Transverse colon (tissue), 4 donors: ENCODE measurements around the gene CDKN2AIP. TPM values are rescaled to one million over a fixed set of nuclear protein-coding genes. Genes with fewer than 3 reads are reported as not detected.

ENCODE experiments used
- DNase-seq: peaks from one replicate; pipeline ENCODE4 v3.0.0-alpha.2; 2019
- H3K27ac ChIP-seq, 4 donors: fragments of 200-600 bp; sonication (generic); 2 replicates each; pipeline ENCODE4 v1.5.1; 2016 to 2018; ENCODE audit warnings: inconsistent platforms in 4 of 4
- H3K27me3 ChIP-seq: fragments of 200-600 bp; sonication (generic); 2 replicates; pipeline ENCODE4 v1.5.1; 2017; ENCODE audit warnings: inconsistent platforms
- H3K36me3 ChIP-seq, 4 donors: fragments of 200-600 bp; sonication (generic); 2 replicates each; pipeline ENCODE4 v1.5.1; 2017 to 2019; ENCODE audit warnings: inconsistent platforms in 4 of 4
- H3K4me1 ChIP-seq, 4 donors: fragments of 200-600 bp; sonication (generic); 2 replicates each; pipeline ENCODE4 v1.5.1; 2017 to 2020; ENCODE audit warnings: inconsistent platforms in 4 of 4
- H3K4me3 ChIP-seq, 4 donors: fragments of 200-600 bp; sonication (generic); 1 replicate in 1 of 4; 2 replicates in 3 of 4; pipeline versions ENCODE4 v1.5.1 to v1.6.1; 2017 to 2019; ENCODE audit warnings: inconsistent platforms in 4 of 4
- H3K9me3 ChIP-seq, 2 donors: fragments of 200-600 bp; sonication (generic); 2 replicates each; pipeline ENCODE4 v1.5.1; 2017 to 2019; ENCODE audit warnings: inconsistent platforms in 2 of 2
- EP300 ChIP-seq: sonication (generic); formaldehyde crosslinking; IDR thresholded peaks from one replicate; pipeline ENCODE4 v1.6.1; 2017; ENCODE audit warnings: antibody characterized with exemption, low read depth
- POLR2A ChIP-seq: fragments of 450-650 bp; IDR thresholded peaks from one replicate; pipeline ENCODE4 v1.6.1; 2016; ENCODE audit warnings: antibody characterized with exemption, mild to moderate bottlenecking, moderate library complexity
- POLR2AphosphoS5 ChIP-seq, 3 donors: sonication (generic); formaldehyde crosslinking; IDR thresholded peaks; one replicate each; pipeline ENCODE4 v1.6.1; 2016; ENCODE audit warnings: antibody characterized with exemption in 3 of 3
- WGBS, 2 donors: methylation state at CpG; one replicate each; pipeline ENCODE4 v1.1.5; 2018; ENCODE audit warnings: low coverage in 1 of 2; 5-methylcytosine and 5-hydroxymethylcytosine counted together
- in situ Hi-C, 4 donors: fragments of 200-750 bp; cut with MboI; loops; one replicate each; pipeline versions ENCODE4 v1.15.0 to v1.15.1; 2017; ENCODE audit warnings: low sequenced_read_pairs in 3 of 4, low pct_ligation_motif_present in 1 of 4, low pct_unique_long_range_greater_than_20kb in 1 of 4
- intact Hi-C: fragments of 100-400 bp; cut with DNase I; formaldehyde crosslinking; loops from one replicate; pipeline ENCODE4 v1.15.1; 2023; ENCODE audit warnings: low total_unique reads
- total RNA-seq, 4 donors: library from RNA; depleted of rRNA; stranded (reverse); fragments of >200 nt; gene quantifications; one replicate each; pipeline ENCODE4 v1.1.0, GENCODE V29; 2016
- TF ChIP-seq, protein P1 (sequence below), 5 experiments: fragments of 200-600 bp in 3 of 5; fragments of 450-650 bp in 2 of 5; sonication (generic) in 3 of 5; IDR thresholded peaks; 1 replicate in 2 of 5; 2 replicates in 3 of 5; pipeline ENCODE4 v1.5.1; 2016 to 2017; ENCODE audit warnings: antibody characterized with exemption in 5 of 5, inconsistent platforms in 3 of 5, mild to moderate bottlenecking in 2 of 5, moderate library complexity in 1 of 5

CDKN2AIP gene
- total RNA-seq, 4 donors from 2014 or later, result 13.9 to 26.2 (median 24.7) TPM

DNA sequence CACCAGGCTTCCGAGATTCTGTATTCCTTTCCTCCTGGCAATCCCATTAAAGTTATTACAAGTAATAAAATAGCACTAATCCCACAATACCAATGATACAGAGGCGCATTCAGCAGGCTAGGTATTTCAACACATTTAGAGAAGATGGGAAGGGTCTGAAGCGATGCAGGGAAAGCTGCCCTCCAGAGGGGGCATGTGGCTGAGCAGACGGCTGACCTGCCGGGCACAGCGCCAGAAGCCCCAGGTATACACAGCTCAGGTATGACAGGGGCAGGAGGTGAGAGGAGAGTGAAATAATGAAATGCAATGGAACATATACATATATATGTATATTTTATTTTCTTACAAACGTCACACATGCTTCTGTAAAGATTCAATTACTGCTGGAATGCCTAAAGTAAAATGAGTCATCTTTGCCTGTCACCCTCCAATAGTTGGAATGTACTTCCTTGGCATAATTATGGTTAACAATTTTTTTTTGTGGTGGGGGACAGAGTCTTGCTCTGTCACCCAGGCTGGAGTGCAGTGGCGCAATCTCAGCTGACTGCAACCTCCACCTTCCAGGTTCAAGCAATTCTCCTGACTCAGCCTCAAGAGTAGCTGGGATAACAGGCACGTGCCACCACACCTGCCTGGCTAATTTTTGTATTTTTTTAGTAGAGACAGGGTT lies 21.3 kb upstream of the CDKN2AIP start:
- no peaks in the 10 kb centered on the region for H3K9me3 ChIP-seq
- H3K36me3 ChIP-seq, result no peaks in the 10 kb centered on the region
- TF ChIP-seq EP300, result no peak
- no peak for TF ChIP-seq POLR2A
- TF ChIP-seq POLR2AphosphoS5 (IDR thresholded peaks at IDR 0.05), result no peak
- TF ChIP-seq, protein P1, sequence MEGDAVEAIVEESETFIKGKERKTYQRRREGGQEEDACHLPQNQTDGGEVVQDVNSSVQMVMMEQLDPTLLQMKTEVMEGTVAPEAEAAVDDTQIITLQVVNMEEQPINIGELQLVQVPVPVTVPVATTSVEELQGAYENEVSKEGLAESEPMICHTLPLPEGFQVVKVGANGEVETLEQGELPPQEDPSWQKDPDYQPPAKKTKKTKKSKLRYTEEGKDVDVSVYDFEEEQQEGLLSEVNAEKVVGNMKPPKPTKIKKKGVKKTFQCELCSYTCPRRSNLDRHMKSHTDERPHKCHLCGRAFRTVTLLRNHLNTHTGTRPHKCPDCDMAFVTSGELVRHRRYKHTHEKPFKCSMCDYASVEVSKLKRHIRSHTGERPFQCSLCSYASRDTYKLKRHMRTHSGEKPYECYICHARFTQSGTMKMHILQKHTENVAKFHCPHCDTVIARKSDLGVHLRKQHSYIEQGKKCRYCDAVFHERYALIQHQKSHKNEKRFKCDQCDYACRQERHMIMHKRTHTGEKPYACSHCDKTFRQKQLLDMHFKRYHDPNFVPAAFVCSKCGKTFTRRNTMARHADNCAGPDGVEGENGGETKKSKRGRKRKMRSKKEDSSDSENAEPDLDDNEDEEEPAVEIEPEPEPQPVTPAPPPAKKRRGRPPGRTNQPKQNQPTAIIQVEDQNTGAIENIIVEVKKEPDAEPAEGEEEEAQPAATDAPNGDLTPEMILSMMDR (IDR thresholded peaks at IDR 0.05), result no peak
- peaks cover 0 to 7% (median 0%) of the 10 kb centered on the region in 4 donors for H3K4me1 ChIP-seq
- DNase-seq, result no peak
- H3K27ac ChIP-seq, result no peak overlapping the region
- 79 to 85% methylated on average over 9 of the region's 9 CpGs for WGBS, 2 donors
- in situ Hi-C loops, result loop anchor here in 1 of 4 donors (25.0 kb wide), 2 partner anchors 361 to 486 kb away; no protein-coding TSS in a partner anchor
- intact Hi-C loops, result no loop called here
- H3K27me3 ChIP-seq, result no peaks in the 10 kb centered on the region
- H3K4me3 ChIP-seq, result no peak overlapping the region

DNA sequence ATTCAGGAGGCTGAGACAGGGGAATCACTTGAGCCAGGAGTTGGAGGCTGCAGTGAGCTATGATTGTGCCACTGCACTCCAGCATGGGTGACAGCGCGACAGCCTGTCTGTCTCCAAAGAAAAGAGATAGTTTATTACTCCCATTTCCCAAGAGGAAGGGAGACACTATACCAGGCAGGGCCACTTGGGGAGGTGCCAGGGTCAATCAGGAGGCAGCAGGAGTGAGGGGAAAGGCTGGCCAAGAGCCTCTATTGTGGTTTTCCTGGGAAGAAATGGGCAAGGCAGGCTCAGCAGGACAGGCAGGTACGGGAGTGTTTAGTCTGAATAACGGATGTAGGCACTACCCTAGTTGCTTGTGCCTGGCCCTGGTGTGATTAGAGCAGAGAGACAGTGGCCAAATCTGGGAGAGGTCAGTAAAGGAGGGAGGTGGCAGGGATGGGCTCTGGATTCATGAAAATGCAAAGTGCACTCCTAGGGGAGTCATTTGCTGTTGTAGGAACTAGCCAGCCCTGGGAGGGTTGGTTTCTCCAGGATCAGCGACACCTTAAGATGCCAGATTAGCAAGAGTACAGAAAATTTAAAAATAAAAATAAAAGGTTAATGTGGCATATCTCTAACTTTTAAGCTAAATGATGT lies 20.2 kb upstream of the CDKN2AIP start:
- 48 to 82% methylated on average over 2 to 5 of the region's 5 CpGs for WGBS, 2 donors
- in situ Hi-C loops, result loop anchor here in 1 of 4 donors (25.0 kb wide), 2 partner anchors 362 to 487 kb away; no protein-coding TSS in a partner anchor
- TF ChIP-seq, protein P1 (IDR thresholded peaks at IDR 0.05), result no peak
- no peak for TF ChIP-seq POLR2A
- no peak for TF ChIP-seq POLR2AphosphoS5 (IDR thresholded peaks at IDR 0.05)
- no peak for TF ChIP-seq EP300

DNA sequence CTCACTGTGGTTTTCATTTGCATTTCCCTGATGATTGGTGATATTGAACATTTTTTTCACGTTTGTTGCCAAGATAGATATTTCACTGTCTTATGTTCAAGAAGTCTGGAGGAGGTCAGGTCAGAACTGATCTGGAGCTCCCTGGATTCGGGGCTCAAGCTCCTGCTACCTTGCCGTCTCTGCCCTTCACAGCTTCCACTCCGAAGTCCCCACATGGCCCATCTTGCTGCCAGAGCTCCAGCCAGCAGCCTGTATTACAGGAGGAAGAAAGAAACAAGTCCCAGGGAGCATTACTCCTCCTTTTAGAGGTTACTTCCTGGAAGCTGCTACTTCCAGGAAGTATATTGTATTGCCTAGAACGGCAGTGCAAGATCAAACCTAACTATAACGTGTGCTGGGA lies 17.9 kb upstream of the CDKN2AIP start:
- WGBS, 2 donors, result 72 to 81% methylated on average over 4 to 6 of the region's 6 CpGs
- TF ChIP-seq POLR2A, result no peak
- Histone ChIP-seq H3K36me3 (no peaks in the 10 kb centered on the region), H3K4me1 (peaks cover 0 to 17% (median 10%) of the 10 kb centered on the region in 4 donors), H3K27ac (no peak overlapping the region), H3K9me3 (no peaks in the 10 kb centered on the region), H3K4me3 (no peak overlapping the region), H3K27me3 (no peaks in the 10 kb centered on the region)
- intact Hi-C loops, result no loop called here
- DNase-seq, result no peak
- in situ Hi-C loops, result no loop called here

More for the DNA sequence above, 20.2 kb upstream of the CDKN2AIP start:
- Histone ChIP-seq H3K9me3 (no peaks in the 10 kb centered on the region), H3K4me3 (no peak overlapping the region), H3K27me3 (no peaks in the 10 kb centered on the region), H3K4me1 (peaks cover 0 to 7% (median 0%) of the 10 kb centered on the region in 4 donors), H3K36me3 (no peaks in the 10 kb centered on the region), H3K27ac (peak overlapping the region in 1 of 4 donors; percentile 13)
- intact Hi-C loops, result no loop called here
- peak; percentile 71 for DNase-seq

DNA sequence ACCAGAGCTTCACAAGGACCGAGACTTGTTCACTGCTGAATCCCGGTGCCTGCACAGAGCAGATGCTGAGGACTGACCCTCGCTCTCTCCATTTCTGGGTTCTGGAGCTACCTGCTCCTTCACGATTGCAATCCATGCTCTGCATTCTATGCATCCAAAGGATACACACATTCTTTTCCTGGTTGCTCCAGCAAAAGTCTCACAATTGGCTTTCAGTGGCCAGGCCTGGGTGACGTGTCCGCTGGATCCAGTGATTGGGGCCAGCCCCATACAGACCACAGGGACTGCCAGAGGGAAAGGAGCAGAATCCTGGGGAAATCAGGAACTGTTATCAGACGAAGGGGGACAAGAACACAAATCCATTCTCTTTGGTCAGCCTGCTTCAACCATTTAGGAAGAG lies 14.9 kb upstream of the CDKN2AIP start:
- Histone ChIP-seq H3K4me3 (no peak overlapping the region), H3K27me3 (no peaks in the 10 kb centered on the region), H3K9me3 (no peaks in the 10 kb centered on the region), H3K4me1 (peaks cover 0 to 16% (median 10%) of the 10 kb centered on the region in 4 donors), H3K27ac (no peak overlapping the region), H3K36me3 (no peaks in the 10 kb centered on the region)
- no peak for DNase-seq
- TF ChIP-seq POLR2AphosphoS5 (IDR thresholded peaks at IDR 0.05), result no peak
- no peak for TF ChIP-seq POLR2A
- no peak for TF ChIP-seq EP300
- TF ChIP-seq, protein P1 (IDR thresholded peaks at IDR 0.05), result no peak
- 90 to 93% methylated on average over 7 of the region's 7 CpGs for WGBS, 2 donors
- in situ Hi-C loops (no loop called here), intact Hi-C loops (no loop called here)
